GM06990 (cell line): Measurements from ENCODE around the gene ZNF91.

ENCODE experiments used
- DNase-seq: peaks from one replicate; pipeline ENCODE4 v3.0.0-alpha.2; 2011; ENCODE audit not compliant: insufficient read length; ENCODE audit errors: extremely low read depth
- H3K27me3 ChIP-seq: replicated peaks from 2 replicates; pipeline ENCODE4 v1.6.0; 2011; ENCODE audit warnings: low read length; ENCODE audit not compliant: control insufficient read depth, insufficient read depth
- H3K36me3 ChIP-seq: 2 replicates; pipeline ENCODE4 v1.5.1; 2011; ENCODE audit warnings: low read length; ENCODE audit not compliant: control insufficient read depth, insufficient read depth
- H3K4me3 ChIP-seq: replicated peaks from 2 replicates; pipeline ENCODE4 v1.5.1; 2011; ENCODE audit warnings: low read depth, mild to moderate bottlenecking, control low read depth, low read length
- TF ChIP-seq, protein P1 (sequence below): IDR thresholded peaks from 2 replicates; pipeline ENCODE4 v1.5.1; 2011; ENCODE audit warnings: low read length, control low read depth, mild to moderate bottlenecking, inconsistent platforms; ENCODE audit not compliant: insufficient read depth, poor library complexity, severe bottlenecking

ZNF91 gene

DNA sequence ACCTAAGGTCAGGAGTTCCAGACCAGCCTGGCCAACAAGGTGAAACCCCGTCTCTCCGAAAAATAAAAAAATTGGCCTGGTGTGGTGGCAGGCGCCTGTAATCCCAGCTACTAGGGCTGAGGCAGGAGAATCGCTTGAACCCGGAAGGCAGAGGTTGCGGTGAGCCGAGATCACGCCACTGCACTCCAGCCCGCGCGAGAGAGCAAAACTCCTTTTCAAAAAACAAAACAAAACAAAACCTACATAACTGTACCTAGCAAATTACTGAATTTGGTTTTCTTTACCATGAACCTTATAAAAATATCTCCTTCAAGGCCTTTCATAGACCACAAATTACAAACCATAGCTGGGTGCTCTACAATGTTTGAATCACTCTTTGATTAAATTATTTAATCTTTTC is 760 bp downstream of the ZNF91 start:
- no peak for DNase-seq
- TF ChIP-seq, protein P1, sequence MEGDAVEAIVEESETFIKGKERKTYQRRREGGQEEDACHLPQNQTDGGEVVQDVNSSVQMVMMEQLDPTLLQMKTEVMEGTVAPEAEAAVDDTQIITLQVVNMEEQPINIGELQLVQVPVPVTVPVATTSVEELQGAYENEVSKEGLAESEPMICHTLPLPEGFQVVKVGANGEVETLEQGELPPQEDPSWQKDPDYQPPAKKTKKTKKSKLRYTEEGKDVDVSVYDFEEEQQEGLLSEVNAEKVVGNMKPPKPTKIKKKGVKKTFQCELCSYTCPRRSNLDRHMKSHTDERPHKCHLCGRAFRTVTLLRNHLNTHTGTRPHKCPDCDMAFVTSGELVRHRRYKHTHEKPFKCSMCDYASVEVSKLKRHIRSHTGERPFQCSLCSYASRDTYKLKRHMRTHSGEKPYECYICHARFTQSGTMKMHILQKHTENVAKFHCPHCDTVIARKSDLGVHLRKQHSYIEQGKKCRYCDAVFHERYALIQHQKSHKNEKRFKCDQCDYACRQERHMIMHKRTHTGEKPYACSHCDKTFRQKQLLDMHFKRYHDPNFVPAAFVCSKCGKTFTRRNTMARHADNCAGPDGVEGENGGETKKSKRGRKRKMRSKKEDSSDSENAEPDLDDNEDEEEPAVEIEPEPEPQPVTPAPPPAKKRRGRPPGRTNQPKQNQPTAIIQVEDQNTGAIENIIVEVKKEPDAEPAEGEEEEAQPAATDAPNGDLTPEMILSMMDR = no peak
- no peaks in the 10 kb centered on the region for H3K27me3 ChIP-seq
- no peaks in the 10 kb centered on the region; the same call in none of the 2 replicates for H3K36me3 ChIP-seq
- peak overlapping the region; percentile 83 for H3K4me3 ChIP-seq

DNA sequence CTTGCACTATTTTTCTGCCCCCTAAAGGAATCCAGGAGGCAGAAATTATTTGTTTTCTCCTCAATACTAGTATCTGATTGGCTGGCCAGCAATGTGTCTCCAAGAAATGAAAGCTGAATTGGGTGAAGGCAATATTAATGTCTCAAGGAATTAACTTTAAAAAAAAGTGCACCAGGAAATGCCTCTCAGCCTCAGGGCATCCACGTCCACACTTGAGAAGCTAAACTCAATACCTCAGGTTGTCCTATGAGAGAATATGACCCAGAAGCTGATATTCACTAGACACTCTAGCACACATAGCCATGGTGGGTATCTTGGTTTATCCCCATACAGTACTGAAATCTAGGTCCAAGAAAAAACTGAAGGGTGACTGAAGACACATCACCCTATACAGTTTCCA is 2.1 kb downstream of the ZNF91 start:
- no peak for DNase-seq
- Histone ChIP-seq H3K4me3 (no peak overlapping the region), H3K36me3 (no peaks in the 10 kb centered on the region; the same call in none of the 2 replicates), H3K27me3 (no peaks in the 10 kb centered on the region)
- TF ChIP-seq, protein P1 = no peak

DNA sequence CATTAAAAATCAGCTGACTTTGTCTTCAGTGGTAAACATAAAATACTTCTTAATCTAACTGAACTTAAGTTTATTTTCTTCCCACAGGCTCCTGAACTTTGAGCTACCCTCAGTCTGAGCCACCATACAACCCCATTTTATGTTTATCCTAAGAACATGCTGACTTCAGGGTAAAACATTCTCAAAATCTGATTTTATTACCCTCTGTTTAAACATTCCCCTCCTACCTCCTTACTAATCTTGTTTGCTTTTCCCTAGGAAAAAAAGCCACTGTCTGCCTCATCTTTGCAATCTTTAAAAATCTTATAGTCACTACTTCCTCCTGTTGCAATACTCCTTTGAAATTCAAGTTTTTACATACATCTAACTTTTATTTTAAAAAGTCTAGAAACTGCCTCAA is 4.0 kb downstream of the ZNF91 start:
- no peak overlapping the region for H3K4me3 ChIP-seq
- TF ChIP-seq, protein P1 = no peak
- no peaks in the 10 kb centered on the region for H3K27me3 ChIP-seq
- DNase-seq = no peak
- no peaks in the 10 kb centered on the region; the same call in none of the 2 replicates for H3K36me3 ChIP-seq

DNA sequence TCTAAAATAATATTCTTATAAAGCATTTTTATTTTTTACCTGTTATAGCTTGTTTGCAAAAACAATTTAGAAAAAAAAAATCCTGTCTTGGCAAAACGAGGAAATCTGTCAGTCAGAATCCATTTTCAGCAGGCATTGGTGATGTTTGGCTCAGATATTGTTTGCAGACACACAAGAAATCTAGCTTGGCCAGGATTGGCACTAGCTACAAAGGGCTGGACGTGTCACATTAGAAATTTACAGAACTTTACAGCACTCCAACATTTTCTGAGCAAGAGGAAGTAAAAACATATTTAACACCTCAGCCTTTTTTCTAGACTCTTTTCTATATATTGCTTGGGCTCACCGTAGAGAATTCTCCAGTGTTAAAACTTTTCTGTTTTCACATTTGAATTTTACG is 9.9 kb downstream of the ZNF91 start:
- TF ChIP-seq, protein P1 = no peak
- peaks cover 9% of the 10 kb centered on the region for H3K36me3 ChIP-seq
- no peak overlapping the region for H3K4me3 ChIP-seq

DNA sequence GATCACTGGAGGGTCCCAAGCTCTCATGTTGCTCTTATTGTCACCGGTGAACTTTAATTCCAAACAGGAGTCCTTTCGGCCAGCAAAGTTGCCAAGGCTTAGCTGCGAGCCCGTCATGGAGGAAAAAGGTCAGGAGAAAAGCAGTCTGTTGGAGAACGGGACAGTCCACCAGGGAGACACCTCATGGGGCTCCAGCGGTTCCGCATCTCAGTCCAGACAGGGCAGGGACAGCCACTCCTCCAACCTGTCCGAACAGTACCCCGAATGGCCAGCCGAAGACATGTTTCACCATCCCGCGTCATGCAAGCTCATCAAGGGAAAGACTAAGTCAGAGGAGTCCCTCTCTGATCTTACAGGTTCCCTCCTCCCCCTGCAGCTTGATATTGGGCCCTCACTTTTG is 10.4 kb downstream of the ZNF91 start:
- TF ChIP-seq, protein P1 = no peak
- H3K36me3 ChIP-seq = peaks cover 9% of the 10 kb centered on the region
- H3K4me3 ChIP-seq = no peak overlapping the region
- DNase-seq = no peak
- H3K27me3 ChIP-seq = no peaks in the 10 kb centered on the region

More for the DNA sequence above, 9.9 kb downstream of the ZNF91 start:
- no peak for DNase-seq
- no peaks in the 10 kb centered on the region for H3K27me3 ChIP-seq

DNA sequence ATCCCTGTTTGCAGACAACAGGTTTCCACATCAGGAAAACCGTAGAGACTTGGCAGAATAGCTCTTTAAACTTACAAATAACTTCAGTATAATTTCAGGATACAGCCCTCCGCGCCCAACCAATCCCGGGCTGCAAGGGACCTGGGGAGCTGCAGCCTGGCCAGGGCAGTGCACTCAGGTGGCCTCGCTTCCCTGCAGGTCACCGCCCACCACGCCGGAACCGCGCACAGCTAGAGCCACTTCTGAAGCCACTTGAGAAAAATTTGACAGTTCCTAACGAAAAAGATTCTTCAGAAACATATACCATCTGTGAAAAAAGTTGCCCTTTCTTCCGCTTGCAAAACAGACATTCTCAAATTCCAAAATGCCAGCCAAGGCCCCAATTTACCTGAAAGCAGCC is 11.1 kb downstream of the ZNF91 start:
- TF ChIP-seq, protein P1 = no peak
- no peak for DNase-seq
- Histone ChIP-seq H3K36me3 (peaks cover 9% of the 10 kb centered on the region), H3K4me3 (no peak overlapping the region), H3K27me3 (no peaks in the 10 kb centered on the region)
